HG02981 (cell line): ENCODE results near the gene ZNF70.

Source experiments
- ATAC-seq: cut with Tn5 transposase; IDR thresholded peaks from one replicate; pipeline ENCODE4 v1.9.1; 2021; ENCODE audit warnings: mild to moderate bottlenecking, moderate library complexity; ENCODE audit not compliant: unreplicated experiment

The ZNF70 gene

DNA sequence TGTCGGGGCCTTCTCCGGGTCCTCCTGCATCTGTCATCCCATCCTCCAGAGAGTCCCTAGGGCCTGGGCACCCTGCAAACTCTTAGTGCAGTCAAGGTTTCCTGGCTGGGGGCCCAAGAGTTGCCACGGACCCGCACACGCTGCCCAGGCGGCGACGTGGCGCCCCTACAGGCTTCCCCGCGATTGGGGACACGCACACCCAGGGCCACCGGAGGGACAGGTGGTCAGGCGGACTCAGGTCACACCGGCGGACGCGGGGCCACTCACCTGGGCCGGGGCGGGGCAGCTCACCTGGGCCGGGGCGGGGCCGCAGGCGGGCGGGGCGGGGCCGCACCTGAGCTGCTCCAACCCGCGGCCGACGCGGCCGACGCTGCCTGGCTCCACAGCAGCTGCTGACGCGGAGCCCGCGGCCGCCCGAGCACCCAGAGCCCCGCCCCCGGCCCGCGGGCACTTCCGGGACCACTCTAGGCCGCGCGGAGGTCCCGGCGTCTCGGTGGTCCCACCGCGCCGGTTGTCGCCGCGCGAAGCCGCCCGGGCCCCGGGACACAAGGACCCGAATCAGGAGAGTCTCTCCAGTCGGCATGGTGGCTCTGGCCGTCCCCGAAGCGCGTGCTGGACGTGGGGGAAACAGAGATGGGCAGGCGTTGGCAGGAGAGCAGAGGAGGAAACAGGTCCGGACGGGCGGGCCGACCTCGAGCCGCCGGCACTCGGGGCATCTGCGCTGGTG is at the start of gene ZNF70:
ZNF70 (minus strand) TSS at position 399 of the 727 bp plus-strand sequence. CDS start 5,972 bp downstream, outside the sequence.
- peak; percentile 73 for ATAC-seq

DNA sequence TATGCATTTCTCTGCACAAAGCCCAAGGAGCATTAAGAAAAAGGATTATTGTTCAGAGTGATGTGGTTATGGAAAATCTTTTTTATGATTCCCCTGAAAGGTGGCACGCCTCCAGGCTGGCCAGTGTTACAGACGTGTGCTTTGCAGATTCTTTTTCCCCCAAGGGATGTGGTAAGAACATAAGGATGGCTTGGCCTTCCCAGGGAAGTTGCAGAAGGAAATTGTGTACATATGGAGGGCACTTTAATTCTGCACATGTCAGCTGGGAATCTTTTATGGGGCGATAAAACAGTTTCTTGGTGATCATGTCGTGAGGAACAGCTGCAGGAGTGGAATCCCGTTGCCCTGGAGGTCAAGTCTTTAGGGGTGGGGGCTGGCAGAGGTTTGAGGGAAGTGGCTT is 45.5 kb upstream of the ZNF70 start:
- ATAC-seq: no peak

DNA sequence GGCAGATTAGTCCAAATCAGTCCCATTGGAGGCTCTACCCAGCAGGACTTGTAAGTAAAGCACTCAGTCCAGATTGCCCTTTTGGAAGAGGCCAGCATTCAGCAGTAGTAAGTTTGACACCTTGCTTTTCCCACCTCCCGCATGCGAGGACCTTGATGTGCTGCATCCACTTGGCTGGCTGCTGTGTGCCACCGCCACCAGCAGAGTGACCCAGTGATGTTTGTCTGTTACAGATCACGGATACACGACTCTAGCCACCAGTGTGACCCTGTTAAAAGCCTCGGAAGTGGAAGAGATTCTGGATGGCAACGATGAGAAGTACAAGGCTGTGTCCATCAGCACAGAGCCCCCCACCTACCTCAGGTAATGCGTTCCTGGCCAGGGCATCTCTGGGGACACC is 42.4 kb upstream of the ZNF70 start:
- no peak for ATAC-seq

- no peak for ATAC-seq
These were observed 41.1 kb upstream of the ZNF70 start for GRCh38 chr22:23791738-23792645.

- ATAC-seq: no peak
These were observed 40.2 kb upstream of the ZNF70 start for GRCh38 chr22:23790819-23791737.

DNA sequence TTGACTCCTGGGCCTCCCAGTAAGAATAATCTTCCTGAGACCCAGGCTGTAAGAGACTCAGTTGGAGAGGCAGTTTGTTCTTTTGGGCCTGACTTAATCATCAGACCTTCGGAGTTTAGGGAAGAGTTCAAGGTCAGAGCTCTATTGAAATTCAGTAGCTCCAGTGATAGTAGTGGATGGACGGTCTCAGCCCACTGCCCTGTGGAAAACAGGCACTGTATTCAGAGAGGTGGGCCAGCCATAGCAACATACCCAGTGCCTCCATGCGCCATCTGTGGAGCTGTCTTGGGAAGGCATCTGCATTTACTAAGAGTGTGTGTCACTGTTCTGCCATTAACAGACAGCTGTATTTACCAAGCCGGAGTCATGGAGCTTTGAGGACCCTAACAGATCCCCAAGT is 38.7 kb upstream of the ZNF70 start:
- no peak for ATAC-seq

GRCh38 chr22:23789121-23789520 is 38.2 kb upstream of the ZNF70 start:
- ATAC-seq: no peak

- no peak for ATAC-seq
These were observed 37.0 kb upstream of the ZNF70 start for GRCh38 chr22:23787910-23788309.

DNA sequence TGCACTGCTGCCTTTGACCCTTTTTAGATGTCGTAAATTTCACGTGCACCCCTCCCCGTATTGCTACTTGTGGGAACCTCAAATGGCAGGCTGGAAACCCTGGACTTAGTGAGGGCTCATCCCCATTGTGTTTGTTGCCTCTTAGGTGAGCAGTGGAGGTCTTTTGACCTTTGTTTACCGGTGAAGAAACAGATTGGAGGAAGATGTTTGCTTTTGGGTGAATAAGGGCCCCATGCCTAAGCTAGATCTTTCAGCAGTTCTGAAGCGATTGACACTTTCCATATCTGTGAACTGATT is 36.6 kb upstream of the ZNF70 start:
- no peak for ATAC-seq

DNA sequence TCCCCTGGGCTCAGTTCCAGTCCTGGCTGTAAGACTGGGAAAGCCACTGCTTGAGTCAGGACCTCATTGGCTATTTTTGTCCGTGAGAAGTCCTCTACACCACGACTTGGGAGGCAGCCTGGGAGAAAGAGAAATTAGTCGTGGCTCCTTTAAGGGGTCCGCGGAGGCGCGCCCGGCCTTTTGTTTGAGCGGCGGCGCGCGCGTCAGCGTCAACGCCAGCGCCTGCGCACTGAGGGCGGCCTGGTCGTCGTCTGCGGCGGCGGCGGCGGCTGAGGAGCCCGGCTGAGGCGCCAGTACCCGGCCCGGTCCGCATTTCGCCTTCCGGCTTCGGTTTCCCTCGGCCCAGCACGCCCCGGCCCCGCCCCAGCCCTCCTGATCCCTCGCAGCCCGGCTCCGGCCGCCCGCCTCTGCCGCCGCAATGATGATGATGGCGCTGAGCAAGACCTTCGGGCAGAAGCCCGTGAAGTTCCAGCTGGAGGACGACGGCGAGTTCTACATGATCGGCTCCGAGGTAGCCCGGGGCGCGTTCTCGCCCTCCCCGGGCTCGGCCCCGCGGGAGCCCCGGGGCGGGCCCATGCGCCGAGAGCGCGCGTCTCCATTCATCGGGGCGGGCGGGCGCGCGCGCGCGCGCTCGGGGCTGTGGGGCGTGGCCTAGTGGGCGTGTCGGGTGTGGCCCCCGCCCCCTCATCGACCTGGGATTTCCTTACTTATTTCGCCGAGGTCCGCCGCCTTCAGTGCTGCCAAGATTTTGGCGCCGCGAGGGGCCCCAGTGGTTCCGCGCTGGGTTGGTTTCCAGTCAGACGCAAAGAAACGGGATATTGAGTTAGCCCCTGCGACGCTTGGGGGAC is 36.1 kb upstream of the ZNF70 start, which contains the start of gene SMARCB1:
SMARCB1 (plus strand) TSS at position 215 of the 848 bp plus-strand sequence; CDS start at position 419, 204 bp downstream.
- peak; percentile 74 for ATAC-seq

- no peak for ATAC-seq
These were observed 35.4 kb upstream of the ZNF70 start for GRCh38 chr22:23786261-23786710.

DNA sequence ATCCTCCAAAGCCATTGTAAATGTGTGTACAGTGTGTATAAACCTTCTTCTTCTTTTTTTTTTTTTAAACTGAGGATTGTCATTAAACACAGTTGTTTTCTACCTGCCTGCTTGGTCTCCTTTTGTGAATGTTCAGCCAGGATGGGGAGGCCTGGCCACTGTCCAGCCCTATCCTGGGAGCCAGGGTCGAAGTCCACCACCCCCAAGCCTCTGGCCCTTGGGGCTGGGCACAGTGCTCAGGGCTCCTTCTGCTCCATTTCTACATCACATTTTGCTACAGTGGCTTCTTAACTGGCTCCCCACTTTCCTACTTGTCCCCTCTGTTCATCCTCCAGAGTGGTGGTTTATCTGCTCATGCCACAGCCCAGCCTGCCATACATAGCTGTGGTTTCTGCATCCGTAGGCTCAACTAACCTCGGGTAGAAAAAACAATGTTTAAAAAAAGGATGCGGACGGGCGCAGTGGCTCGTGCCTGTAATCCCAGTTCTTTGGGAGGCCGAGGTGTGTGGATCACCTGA is 33.4 kb upstream of the ZNF70 start:
- no peak for ATAC-seq

DNA sequence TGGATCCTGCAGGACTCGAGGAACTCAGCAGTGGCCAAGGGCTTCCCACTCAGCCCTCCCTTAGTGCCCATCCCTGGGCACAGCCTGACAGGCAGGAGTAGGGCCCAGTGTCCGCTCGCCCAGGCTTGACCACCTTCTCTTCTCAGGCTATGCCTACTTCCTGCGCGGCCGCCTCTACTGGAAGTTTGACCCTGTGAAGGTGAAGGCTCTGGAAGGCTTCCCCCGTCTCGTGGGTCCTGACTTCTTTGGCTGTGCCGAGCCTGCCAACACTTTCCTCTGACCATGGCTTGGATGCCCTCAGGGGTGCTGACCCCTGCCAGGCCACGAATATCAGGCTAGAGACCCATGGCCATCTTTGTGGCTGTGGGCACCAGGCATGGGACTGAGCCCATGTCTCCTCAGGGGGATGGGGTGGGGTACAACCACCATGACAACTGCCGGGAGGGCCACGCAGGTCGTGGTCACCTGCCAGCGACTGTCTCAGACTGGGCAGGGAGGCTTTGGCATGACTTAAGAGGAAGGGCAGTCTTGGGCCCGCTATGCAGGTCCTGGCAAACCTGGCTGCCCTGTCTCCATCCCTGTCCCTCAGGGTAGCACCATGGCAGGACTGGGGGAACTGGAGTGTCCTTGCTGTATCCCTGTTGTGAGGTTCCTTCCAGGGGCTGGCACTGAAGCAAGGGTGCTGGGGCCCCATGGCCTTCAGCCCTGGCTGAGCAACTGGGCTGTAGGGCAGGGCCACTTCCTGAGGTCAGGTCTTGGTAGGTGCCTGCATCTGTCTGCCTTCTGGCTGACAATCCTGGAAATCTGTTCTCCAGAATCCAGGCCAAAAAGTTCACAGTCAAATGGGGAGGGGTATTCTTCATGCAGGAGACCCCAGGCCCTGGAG is 32.6 kb upstream of the ZNF70 start:
- no peak for ATAC-seq

GRCh38 chr22:23782703-23783102 is 31.8 kb upstream of the ZNF70 start:
- ATAC-seq: no peak

- no peak for ATAC-seq
These were observed 31.3 kb upstream of the ZNF70 start for GRCh38 chr22:23782252-23782651.

DNA sequence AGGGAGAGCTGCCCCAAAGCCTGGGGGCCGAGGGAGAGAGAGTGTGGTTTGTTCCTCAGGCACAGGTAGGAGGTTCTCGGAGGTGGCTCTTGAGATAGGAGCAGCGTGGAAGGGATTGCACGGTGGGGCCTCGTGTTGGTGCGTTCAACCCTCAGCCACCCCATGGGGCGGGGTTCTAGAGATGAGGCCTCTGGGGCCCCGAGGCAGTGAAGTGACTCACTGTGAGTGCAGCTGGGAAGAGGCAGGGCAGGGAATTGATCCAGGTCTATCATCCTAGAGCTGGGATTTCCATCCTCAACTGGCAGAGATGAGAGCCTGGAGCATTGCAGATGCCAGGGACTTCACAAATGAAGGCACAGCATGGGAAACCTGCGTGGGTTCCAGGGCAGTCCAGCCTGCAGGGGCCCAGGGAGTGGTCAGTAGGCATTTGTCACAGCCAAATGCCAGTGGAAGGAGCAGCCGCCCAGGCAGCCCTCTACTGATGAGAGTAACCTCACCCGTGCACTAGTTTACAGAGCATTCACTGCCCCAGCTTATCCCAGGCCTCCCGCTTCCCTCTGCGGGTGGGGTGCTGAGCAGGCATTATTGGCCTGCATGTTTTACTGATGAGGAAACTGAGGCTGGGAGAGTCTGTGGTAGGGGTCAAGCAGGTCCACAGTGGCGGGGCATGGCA is 30.7 kb upstream of the ZNF70 start:
- no peak for ATAC-seq

- ATAC-seq: no peak
These were observed 30.2 kb upstream of the ZNF70 start for GRCh38 chr22:23781065-23781464.

DNA sequence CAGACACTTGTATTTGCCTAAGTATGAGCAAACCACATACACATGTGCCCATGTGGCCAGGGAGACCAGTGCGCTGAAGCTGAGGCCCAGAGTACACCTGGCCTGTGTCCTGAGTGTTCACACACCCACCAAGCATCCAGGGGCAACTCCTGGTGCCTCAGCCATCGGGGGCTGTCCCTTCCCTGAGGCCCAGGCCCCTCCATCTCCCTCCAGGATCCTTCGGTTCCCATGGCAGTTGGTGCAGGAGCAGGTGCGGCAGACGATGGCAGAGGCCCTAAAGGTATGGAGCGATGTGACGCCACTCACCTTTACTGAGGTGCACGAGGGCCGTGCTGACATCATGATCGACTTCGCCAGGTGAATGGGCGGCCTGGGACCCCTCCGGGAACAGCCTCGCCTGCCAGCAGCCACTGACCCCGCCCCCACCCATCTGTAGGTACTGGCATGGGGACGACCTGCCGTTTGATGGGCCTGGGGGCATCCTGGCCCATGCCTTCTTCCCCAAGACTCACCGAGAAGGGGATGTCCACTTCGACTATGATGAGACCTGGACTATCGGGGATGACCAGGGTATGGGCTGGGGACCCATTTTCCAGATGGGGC is 29.3 kb upstream of the ZNF70 start:
- no peak for ATAC-seq
